Thoracic aorta (tissue), 2 donors: Measurements from ENCODE around the gene CLCN1. TPM values are rescaled to one million over a fixed set of nuclear protein-coding genes. Genes with fewer than 3 reads are reported as not detected.

ENCODE experiments used
- ATAC-seq: fragments of 150-250 bp; one replicate; pipeline ENCODE4 v1.8.0; 2017; ENCODE audit warnings: low read depth; ENCODE audit not compliant: insufficient number of reproducible peaks, low FRiP score
- DNase-seq: peaks from one replicate; pipeline ENCODE4 v3.0.0-alpha.2; 2020; ENCODE audit warnings: low spot score
- H3K27ac ChIP-seq, 2 donors: fragments of 200-600 bp; sonication (generic); 1 replicate in 1 of 2; 2 replicates in 1 of 2; pipeline ENCODE4 v1.5.1; 2016; ENCODE audit warnings: mild to moderate bottlenecking in 2 of 2, moderate library complexity in 2 of 2
- H3K27me3 ChIP-seq: fragments of 200-600 bp; sonication (generic); replicated peaks from 2 replicates; pipeline ENCODE4 v1.6.0; 2016; ENCODE audit warnings: mild to moderate bottlenecking; ENCODE audit not compliant: insufficient read depth
- H3K36me3 ChIP-seq: fragments of 200-600 bp; sonication (generic); one replicate; pipeline ENCODE4 v1.5.1; 2016
- H3K4me1 ChIP-seq, 2 donors: fragments of 200-600 bp; sonication (generic); 1 replicate in 1 of 2; 2 replicates in 1 of 2; pipeline versions ENCODE4 v1.5.1 to v1.6.0; 2016; ENCODE audit warnings: low read depth in 2 of 2, mild to moderate bottlenecking in 1 of 2; ENCODE audit not compliant: control insufficient read depth in 1 of 2
- H3K4me3 ChIP-seq: fragments of 200-600 bp; sonication (generic); 2 replicates; pipeline ENCODE4 v1.5.1; 2016; ENCODE audit warnings: mild to moderate bottlenecking
- H3K9me3 ChIP-seq: fragments of 200-600 bp; sonication (generic); 2 replicates; pipeline ENCODE4 v1.5.1; 2016
- CTCF ChIP-seq: fragments of 200-600 bp; sonication (generic); IDR thresholded peaks from one replicate; pipeline ENCODE4 v1.5.1; 2019; ENCODE audit warnings: antibody characterized with exemption
- total RNA-seq, 2 donors: library from RNA; depleted of rRNA; stranded (reverse); fragments of >200 nt; gene quantifications; one replicate each; pipeline versions ENCODE4 v1.1.0 to v1.2.3, GENCODE V29; 2016

CLCN1 gene
- total RNA-seq, 2 donors from 2014 or later = 0.68 TPM; not detected in 1

- ATAC-seq (no peak), DNase-seq (no peak)
- H3K4me1 ChIP-seq = no peaks in the 10 kb centered on the region
- no peaks in the 10 kb centered on the region for H3K9me3 ChIP-seq
- no peaks in the 10 kb centered on the region for H3K27me3 ChIP-seq
- TF ChIP-seq CTCF = no peak
- no peak overlapping the region for H3K4me3 ChIP-seq
- peak overlapping the region in 1 of 2 donors; percentile 44 for H3K27ac ChIP-seq
- no peaks in the 10 kb centered on the region for H3K36me3 ChIP-seq
Observed at GRCh38 chr7:143280160-143280559, 35.8 kb upstream of the CLCN1 start.

GRCh38 chr7:143280566-143280965 is 35.3 kb upstream of the CLCN1 start:
- no peak for ATAC-seq
- Histone ChIP-seq H3K36me3 (no peaks in the 10 kb centered on the region), H3K4me1 (no peaks in the 10 kb centered on the region), H3K9me3 (no peaks in the 10 kb centered on the region), H3K27me3 (no peaks in the 10 kb centered on the region), H3K4me3 (no peak overlapping the region), H3K27ac (no peak overlapping the region)
- DNase-seq = no peak
- TF ChIP-seq CTCF = no peak

- Histone ChIP-seq H3K27ac (no peak overlapping the region), H3K4me1 (no peaks in the 10 kb centered on the region), H3K36me3 (no peaks in the 10 kb centered on the region), H3K4me3 (no peak overlapping the region), H3K27me3 (no peaks in the 10 kb centered on the region), H3K9me3 (no peaks in the 10 kb centered on the region)
- TF ChIP-seq CTCF = no peak
- DNase-seq = no peak
- no peak for ATAC-seq
Observed at GRCh38 chr7:143281529-143281928, 34.4 kb upstream of the CLCN1 start.

- Histone ChIP-seq H3K4me1 (peaks cover 0 to under 1% of the 10 kb centered on the region in 2 donors), H3K36me3 (no peaks in the 10 kb centered on the region), H3K27ac (no peak overlapping the region), H3K9me3 (no peaks in the 10 kb centered on the region), H3K4me3 (no peak overlapping the region), H3K27me3 (no peaks in the 10 kb centered on the region)
- ATAC-seq (no peak), DNase-seq (no peak)
- no peak for TF ChIP-seq CTCF
Observed at GRCh38 chr7:143282124-143282523, 33.8 kb upstream of the CLCN1 start.

GRCh38 chr7:143283381-143283780 is 32.5 kb upstream of the CLCN1 start:
- Histone ChIP-seq H3K4me1 (peaks cover 3 to 6% of the 10 kb centered on the region in 2 donors), H3K36me3 (no peaks in the 10 kb centered on the region), H3K9me3 (no peaks in the 10 kb centered on the region), H3K27me3 (no peaks in the 10 kb centered on the region), H3K27ac (no peak overlapping the region), H3K4me3 (no peak overlapping the region)
- ATAC-seq (no peak), DNase-seq (no peak)
- no peak for TF ChIP-seq CTCF
